GM04504 (cell line): ENCODE data around the gene RASA3.
"Not testable (repeated sequence)": the region's sequence is repeated elsewhere in the genome, so short reads cannot be mapped to it uniquely, and the experiment has no call there.

Experiments
- DNase-seq: peaks from one replicate; pipeline ENCODE4 v3.0.0-alpha.2; 2012; ENCODE audit warnings: low read depth

The RASA3 gene

DNA sequence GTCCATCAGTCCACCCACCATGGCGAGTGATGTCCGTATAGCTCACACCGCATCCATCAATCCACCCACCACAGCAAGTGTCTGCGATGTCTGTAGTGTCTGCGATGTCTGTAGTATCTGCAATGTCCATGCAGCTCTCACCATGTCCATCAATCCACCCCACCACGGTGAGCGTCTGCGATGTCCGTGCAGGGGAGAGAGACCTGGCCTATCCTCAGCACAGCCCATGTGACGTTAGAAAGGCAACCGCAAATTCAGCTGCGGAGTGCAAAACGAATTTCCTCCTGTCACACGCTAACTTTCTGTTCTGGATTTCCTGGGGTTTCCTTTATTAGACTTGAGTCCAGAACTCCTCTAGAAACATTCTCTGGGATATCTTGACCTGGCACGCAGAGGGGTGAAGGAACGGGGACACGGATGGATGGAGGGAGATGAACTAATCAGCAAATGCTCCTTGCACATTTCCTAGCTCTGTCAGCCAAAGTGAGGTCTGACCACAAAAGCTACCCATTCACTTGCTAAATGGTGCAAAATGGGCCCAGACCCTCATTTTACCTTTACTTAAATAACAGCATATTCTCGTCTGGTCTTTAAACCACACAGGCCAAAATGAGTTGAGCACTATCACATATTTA, 18.3 kb downstream of the RASA3 start:
- DNase-seq, result no peak

- not testable (repeated sequence) for DNase-seq
These were observed 19.0 kb downstream of the RASA3 start for GRCh38 chr13:114113395-114113794.

DNA sequence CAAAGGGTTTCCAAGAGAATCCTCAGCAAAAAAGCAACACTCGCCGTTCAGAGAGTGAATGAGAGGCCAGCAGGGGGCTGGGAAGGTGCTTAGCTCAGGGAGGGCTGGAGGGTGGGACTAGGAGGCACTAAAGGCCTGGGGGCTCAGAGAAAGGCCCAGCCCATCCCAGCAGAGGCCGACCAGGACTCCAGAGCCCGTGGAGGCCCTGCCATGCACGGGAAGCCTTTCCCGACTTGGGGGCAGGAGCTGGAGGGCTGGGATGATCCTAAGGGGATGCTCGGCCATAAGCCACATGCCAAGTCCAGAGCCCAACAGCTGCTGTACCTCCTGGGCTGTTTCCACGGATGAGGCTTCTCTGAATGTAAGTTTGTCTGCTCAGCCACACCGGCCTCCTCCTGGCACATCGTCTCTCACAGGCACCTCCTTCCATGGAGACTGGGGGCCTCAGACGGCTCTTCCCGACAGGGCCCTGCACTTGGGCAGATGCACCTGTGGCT, 19.5 kb downstream of the RASA3 start:
- DNase-seq, result no peak

DNA sequence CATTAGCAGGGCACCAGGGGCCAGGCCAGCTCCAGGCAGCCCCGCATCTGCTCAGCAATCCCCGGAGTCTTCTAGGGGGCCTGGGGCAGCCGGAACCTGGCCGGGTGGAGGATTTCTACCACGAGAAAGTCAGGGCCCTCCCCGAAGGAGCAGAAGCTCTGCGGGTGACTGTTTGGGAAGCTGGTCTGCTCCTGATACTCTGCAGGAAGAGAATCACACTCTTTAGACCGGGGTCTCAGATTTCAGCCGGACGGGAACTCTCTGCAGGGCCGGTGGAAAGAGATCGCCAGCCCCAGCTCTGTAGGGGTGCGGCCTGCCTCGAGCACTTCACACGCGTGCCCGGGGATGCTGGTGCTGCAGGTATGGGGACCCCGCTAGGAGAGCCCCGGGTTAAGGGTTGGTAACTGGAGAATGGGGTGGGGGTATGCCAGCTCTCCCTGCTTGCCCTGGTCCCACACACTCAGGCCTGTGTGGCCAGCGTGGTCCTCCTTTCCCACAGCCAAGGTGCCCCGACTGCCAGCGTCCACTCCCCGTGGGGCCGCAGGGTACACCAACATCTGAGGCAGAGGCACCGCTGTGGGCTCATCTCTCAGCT, 20.1 kb downstream of the RASA3 start:
- no peak for DNase-seq

- no peak for DNase-seq
These were observed 20.8 kb downstream of the RASA3 start for GRCh38 chr13:114111577-114111976.

DNA sequence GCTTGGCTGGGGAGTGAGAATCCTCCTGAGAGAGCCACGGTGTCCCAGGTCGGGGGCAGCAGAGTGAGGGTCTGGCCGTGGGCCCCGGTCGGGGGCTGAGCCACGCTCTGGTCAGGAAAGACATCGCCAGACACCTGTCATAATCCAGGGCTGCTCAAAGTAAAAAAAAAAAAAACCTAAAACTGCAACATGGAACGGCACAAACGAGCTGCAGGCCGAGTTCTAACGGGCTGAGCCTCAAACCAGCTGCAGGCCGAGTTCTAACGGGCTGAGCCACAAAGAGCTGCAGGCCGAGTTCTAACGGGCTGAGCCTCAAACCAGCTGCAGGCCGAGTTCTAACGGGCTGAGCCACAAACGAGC, 21.6 kb downstream of the RASA3 start:
- DNase-seq, result not testable (repeated sequence)

DNA sequence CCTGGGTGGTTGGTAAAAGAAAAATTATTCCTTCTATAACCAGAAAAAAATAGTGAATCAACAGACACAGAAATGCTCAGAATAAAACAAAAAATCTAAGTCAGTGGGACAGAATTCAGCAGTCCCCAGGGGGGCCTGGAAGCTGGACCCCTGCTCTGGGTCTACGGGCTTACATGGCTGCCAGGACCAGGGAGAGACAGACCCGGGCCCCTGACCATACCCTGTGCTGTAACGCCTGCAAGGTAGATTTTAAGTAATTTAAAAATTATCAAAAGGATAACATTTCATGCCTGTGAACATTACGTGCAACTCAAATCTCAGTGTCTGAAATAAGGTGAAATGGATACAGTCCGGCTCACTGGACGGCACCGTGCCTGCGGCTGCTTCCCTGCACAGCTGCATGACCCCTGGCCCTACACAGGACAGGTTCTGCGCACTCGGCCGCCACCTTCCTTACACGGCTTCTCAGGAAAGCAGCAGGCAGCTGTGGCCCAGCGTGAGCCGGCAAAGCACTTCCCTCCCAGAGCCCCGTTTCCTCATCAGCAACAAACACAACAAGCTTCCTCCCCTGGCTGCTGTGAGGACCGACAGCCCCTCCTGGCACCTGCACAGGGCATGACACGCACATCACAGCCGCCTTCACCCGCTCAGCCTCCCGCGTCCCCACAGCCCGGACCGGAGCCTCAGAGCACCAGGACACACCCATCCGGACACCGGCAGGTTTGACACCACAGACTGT, 22.2 kb downstream of the RASA3 start:
- DNase-seq, result no peak

GRCh38 chr13:114109641-114110041, 22.8 kb downstream of the RASA3 start:
- no peak for DNase-seq

DNA sequence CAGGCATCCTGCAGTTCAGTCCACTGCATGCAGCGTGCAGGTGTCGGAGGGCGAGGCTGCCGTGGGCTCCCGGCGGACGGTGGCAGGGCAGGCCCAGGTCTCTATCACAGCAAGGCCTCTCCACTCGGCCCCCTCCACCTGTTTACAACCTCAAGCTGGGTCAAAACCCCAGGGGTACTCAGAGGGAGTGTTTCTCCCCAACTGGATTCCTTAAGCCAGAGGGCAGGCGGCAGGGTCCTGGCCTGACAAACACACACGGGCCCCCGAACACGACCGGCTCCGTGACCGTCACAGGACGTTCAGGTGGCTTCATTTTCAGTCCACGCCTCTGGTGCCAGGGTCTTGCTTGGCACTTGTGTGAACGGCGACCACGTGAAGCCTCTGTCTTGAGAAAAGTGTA, 23.5 kb downstream of the RASA3 start:
- DNase-seq, result no peak

DNA sequence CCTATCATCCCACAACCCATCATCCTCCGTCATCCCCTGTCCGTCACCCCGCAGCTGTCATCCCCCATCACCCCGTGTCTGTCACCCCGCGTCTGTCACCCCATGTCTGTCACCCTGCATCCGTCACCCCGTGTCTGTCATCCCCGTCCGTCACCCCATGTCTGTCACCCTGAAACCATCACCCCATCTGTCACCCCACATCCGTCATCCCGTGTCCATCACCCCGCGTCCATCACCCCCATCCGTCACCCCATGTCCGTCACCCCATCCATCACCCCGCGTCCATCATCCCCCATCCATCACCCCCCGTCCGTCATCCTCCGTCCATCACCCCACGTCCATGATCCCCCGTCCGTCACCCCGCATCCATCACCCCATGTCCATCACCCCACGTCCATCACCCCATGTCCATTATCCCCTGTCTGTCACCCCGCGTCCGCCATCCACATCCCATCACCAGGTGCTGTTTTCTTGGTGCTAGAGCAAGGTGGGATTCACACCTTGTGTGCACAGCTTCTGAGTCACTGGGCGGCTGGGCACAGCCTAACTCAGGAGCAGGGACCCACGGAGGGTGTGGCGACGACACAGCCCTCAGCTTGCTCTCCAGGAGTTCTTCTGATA, 24.2 kb downstream of the RASA3 start:
- no peak for DNase-seq

DNA sequence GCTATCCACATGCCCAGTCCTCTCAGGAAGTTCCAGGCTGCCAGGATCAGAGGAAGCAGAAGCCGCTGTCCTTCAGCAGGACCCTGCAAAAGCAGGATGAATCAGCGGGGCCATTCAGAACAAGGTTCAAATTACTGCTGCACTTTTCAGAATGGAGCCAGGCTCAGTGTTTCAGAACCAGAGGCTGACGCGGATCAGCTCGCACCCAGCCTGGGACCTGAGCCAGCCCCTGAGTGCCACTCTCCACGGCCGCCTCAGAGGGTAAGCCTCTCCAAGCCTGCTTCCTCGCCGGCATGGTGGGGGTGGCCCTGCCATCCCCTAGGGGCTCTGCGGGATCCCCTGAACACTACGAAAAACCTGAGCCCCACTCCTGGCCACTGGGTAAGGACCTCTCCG, 24.7 kb downstream of the RASA3 start:
- DNase-seq, result no peak

DNA sequence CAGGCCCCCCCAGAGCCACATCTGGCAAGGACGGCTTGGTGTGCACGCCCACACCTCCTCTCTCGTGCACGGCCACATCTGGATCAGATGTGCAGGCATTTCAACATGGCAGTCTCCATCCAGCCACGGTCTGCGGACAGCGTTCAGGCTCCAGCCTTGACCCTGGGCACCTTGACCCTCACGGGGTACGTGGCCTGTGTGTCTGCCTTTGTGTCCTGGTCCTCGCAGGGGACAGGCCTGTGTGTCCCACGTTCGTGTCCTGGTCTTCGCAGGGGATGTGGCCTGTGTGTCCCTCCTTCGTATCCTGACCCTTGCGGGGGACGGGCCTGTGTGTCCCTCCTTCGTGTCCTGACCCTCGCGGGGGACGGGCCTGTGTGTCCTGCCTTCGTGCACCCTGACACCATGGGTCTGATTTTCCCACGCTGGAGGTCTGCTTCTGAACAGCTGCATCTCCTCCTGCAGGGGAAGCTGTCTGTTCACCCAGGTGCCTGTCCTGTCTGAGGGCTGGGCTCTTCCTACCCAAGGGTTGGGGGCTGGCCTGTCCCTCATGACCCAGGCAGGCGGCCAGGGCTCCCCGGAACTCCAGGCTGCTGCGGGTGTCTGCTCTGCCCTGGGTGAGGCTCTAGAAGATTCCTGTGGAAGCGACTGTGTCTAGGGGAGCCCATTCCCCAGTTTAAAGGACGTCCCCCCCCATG, 25.3 kb downstream of the RASA3 start:
- no peak for DNase-seq

- no peak for DNase-seq
These were observed 25.9 kb downstream of the RASA3 start for GRCh38 chr13:114106526-114106925.

- DNase-seq, result no peak
These were observed 26.8 kb downstream of the RASA3 start for GRCh38 chr13:114105521-114106225.

- DNase-seq, result no peak
These were observed 27.5 kb downstream of the RASA3 start for GRCh38 chr13:114104655-114105520.

GRCh38 chr13:114103801-114104654, 28.4 kb downstream of the RASA3 start:
- DNase-seq, result no peak

DNA sequence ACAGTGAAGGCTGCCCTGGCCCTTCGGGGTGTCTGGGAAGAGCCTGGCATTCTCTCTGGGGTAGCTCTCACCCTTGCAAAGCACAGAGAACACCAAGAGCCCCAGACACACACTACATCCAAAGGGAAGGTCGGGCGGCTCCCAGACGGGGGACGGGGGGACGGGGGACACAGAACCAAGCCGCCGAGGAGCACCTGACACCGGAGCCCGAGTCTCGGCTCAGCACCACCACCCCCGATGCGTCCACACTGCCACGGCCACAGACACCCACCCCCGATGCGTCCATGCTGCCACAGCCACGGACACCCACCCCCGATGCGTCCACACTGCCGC, 29.2 kb downstream of the RASA3 start:
- not testable (repeated sequence) for DNase-seq

DNA sequence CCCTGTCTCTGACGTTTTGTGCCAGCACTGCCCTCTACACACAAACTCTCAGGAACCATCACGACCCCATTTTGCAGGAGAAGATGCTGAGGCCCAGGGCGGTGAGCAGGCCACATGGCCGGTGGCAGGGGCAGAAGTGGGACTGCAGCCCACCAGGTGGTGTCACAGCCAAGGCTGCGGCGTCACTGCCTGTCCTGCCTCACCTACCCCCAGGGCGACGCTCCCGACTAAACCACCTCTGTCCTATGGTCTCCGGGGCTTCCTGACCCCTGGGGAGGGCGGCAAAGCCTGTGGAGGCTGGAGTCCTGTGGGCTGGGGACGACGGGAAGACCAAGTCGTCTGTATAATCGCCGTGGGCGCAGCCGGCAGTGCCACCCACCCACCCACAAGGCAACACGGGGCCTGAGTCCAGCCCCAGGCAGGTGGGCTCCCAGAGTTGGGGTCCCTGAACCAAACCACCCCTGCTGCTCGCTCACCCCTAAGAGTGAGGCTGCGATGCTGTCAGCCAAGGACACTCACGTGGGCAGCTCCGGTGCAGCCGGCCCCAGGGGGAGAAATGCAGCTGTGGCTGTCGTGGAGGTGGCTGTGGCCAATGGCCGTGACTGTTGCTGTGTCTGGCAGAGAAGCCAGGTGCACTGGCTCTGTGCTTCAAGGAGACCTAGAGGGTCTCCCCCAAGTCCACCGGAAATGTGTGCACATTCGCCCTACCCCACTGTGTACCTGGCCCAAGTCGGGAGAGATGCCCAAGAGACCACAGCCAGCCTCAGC, 29.7 kb downstream of the RASA3 start:
- no peak for DNase-seq

- no peak for DNase-seq
These were observed 30.3 kb downstream of the RASA3 start for GRCh38 chr13:114102131-114102520.
